ENCODE measurements around the gene TMEM40.

DNA sequence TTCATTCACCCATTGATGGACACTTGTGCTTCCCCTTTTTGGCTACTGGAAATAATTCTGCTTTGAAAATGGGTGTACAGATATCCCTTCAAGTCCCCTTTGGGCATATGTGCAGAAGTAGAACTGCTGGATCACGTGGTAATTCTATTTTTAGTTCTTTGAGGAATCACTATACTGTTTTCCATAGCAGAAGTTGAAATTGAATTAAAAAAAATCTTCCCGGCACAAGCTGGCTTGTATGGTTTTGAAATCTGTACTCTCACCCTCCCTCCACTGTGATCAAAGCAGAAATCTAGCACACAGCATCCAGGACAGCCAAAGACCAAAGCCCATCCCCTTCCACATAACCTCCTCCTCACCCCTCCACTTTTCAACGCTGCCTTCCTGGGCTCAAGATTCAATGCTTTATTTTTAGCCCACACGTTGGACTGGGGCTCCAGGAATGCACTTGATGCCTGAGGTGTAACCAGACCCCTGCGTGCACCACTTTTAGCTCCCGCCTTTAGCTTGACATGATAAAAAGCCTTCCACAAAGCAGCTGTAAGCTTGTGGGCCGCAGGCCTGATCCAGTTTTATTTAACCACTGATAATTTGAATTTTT lies 29.9 kb downstream of the TMEM40 start:
- TF ChIP-seq CTCF (IDR thresholded peaks at IDR 0.05), result no peak
- no peak for TF ChIP-seq POLR2AphosphoS5 (IDR thresholded peaks at IDR 0.05)
- TF ChIP-seq POLR2A (IDR thresholded peaks at IDR 0.05), result no peak
- no peak for TF ChIP-seq EP300 (IDR thresholded peaks at IDR 0.05; ENCODE audit: low read depth)
